A204.1 (cell line): ENCODE data around the gene GPR55.

Experiments
- FAIRE-seq: peaks from 2 replicates; lab custom pipeline; 2012; peaks lifted over from hg19 to GRCh38; lab: Jason Lieb, UNC

The GPR55 gene

DNA sequence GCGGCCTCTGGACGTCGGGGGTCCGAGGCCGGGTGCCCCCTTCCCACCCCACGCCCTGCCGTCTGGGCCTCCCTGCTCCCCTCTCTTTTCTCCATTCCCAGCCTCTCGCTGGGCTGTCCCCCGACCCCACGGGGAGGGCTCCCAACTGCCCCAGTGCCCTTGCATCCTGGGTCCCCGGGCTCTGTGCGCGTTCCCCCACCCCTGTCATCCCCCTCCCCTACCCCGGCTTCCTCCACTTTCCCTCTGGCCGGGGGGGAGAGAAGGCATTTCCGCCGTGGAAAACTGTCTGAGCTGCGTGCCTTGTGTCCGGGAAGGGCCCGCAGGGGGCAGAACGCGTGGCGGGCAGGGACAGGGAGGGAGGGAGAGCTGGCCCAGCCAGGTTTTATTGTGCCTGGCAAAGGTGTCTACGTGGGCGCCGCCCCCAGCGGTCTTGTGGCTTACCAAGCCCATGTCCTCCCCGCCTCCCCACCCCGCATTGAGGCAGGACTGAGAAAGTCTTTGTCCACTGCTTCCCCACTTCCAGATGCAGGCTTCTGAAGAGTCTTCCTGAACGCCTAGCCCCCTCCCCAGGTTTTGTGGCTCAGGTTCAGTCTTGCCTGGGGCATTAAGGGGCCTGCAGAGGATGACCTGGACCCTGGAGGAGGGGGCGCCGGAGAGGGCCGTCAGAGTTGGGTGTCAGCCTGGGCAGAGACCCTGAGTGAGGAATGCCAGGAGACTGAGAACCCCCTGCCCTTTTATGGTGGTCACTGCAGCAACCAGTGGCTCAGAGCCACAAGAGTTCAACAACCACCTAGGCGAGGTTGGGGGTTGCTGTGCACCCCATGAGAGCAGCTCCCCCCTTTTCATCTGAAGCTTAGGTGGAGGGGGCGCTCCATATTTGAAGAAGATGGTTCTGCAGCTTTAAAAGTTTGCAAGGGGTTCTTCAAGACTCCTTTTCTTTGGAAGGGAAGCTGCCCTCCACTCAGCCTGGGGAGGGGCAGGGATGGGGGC is 59.0 kb downstream of the GPR55 start:
- no peak for FAIRE-seq

DNA sequence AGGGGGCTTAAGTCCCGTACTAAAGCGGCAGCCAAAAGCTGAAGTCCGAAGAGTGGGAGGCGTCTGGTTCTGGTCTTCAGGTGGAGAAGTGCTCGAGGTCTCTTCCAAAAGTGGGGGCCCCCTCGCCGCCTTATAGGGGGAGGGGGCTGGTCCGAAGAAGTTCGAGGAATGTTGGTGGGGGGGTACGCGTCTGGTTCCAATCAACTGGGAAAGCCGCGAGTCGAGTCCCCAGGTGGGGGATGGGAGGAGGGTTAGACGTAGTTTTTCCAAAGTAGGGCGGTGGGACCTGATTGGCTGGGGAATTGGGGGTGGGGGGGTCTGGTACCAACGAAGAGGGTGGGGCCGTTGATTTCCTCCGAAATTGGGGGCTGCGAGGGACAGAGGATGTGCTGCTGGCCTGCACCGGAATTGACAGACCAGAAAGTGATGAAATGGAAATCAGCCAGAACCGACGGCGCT is 59.7 kb downstream of the GPR55 start:
- no peak for FAIRE-seq

DNA sequence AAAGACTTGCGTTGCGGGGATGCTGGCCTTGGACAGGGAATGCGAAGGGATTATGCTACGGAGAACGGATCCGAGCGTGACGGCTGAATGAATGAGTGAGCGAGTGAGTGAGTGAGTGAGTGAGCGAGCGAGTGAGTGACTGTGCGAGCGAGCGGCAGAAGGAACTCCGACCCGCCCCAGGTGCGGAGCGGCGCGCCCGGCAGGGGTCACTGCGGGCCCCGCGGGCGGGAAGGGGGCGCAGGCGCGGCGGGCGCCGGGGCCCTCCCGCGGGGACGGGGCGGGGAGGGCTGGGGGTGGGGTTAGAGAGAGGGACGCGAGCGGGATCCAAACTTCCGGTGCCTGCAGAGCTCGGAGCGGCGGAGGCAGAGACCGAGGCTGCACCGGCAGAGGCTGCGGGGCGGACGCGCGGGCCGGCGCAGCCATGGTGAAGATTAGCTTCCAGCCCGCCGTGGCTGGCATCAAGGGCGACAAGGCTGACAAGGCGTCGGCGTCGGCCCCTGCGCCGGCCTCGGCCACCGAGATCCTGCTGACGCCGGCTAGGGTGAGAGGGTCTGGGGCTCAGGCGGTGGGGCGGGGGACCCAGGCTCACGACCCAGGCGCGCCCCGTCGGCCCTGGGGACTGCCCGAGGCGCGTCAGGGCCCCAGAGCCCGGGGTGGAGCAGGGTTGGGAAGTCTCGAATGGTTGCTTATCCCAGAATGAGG is 60.3 kb downstream of the GPR55 start, which contains the start of gene ITM2C:
TSS of gene ITM2C (plus strand) at position 338 of the 702 bp plus-strand sequence. CDS start at position 422, 84 bp downstream.
- no peak for FAIRE-seq

DNA sequence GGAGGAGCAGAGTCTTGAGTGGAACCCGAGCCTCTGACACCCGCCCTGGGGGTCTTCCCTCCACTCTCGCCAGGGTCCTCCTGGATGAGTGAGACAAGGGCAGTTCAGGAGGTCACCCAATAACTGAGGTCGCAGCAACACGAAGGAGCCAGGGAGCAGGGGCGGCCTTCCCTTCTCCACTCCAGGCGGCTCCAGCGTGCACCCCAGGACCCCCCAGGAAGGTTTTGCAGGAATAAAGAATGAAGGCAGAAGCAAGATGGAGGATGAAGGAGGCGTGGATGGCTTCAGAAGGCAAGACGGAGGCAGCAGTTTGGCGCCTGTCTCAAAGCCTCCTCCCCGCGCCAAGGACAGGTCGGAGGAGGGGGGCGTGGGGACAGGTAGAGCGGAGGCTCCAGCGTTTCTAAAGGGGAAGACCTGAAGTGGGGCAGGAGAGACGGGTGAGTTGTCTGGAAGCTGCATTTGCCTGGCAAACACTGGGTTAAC is 60.9 kb downstream of the GPR55 start:
- no peak for FAIRE-seq

DNA sequence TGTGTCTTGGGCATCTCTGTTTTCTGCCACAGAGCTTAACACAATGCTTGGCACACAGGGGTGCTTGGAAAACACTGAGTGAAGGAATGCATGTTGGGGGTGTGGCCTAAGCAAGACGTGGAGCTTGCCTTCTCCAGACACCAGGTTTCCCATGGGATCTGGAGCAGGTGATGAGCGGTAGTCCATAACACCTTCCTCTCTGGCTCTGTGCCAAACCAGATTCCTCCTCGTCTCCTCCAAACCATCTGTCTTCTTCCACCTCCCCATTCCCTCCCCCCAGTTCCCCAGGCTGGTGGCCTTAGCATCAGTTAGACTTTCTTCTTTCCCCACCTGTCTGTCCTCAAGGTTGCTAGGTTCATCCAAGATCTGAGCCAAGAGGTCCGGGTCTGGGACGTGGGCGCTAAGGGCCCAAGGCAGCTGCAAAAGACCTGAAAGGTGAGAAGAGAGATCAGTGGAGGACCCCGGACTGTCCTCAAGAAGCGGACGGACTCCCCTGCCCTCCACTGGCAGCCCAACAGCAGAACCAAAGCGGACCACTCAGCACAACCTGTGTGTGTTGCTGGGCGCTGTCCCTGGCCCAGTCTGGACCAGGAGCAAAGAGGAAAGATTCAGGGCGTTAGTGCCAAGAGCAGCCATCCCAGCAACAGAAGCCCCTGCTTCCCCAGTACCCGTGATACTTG is 61.5 kb downstream of the GPR55 start:
- no peak for FAIRE-seq

DNA sequence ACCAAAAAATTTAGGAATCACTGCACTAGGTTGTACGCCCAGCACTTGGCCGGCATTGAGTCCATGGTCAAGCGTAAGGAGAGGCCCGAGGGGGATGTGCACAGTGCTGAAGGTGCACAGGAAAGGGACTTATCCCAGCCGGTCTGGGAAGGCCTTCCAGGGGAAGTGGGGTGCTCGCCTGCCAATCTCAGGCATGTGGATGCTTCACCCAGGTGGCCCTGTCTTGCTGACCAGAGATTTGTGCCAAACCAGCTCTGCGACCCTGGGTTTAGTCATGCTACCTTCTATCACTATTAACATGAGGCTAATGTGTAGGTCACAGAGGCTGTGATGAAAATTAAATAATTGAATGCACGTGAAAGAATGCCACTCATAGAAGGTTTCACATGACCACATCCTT is 62.0 kb downstream of the GPR55 start:
- no peak for FAIRE-seq

DNA sequence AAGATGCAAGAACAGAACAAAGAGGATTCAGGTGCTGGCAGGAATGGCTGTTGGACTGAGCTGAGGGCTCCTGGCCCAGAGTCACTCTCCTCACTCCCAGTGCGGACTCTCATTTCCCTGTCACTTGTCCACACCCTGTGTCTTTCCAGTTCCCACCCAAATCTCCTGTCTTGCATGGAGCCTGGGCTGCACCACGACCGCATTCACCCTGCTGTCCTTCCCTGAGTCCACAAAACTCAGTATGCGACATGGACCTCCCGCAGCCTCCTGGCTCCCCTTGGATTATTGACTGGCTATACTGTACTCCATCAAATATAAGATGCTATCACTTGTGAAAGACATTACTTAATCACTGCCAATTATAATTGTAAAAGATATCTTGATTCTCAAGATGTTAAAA is 62.8 kb downstream of the GPR55 start:
- FAIRE-seq = no peak

DNA sequence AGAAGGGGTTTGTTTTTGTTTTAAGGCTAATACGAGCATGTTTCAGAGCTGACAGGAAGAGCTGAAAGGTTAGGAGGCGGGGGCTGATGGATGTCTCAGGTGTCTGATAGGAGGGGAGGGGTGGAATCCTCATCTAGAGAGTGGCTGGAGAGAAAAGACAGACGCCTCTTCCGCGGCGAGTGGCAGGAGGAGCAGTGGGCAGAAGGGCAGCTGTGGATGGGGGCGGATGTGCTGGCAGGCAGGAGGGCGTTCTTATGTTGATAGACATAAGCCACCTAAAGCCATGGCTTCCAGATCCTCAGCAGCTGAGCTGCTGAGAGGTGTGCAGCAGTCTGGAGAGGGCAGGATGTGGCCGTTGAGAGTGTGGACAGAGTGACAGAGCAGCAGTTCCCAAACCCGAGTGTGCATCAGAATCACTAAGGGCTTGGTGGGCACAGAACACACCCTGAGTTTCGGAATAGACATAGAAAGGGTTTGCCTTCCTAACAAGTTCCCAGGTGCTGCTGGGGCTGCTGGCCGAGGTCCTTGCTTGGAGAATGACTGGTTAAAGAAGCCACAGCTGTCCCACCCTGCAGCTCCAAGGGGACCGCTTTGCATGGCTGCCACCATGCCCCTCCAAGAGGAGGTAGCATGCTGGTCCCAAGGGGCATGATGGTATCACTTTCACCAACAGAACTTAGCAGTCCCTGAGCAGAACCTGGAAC is 63.3 kb downstream of the GPR55 start:
- no peak for FAIRE-seq
